Regular cardiac myocyte (primary cell): Measurements from ENCODE around the gene IL1RN. TPM values are rescaled to one million over a fixed set of nuclear protein-coding genes. Genes with fewer than 3 reads are reported as not detected.

Source experiments
- total RNA-seq: library from RNA; depleted of rRNA; stranded (reverse); fragments of >200 nt; gene quantifications from 2 replicates; pipeline ENCODE4 v1.2.3, GENCODE V29; 2014

The IL1RN gene, protein sequence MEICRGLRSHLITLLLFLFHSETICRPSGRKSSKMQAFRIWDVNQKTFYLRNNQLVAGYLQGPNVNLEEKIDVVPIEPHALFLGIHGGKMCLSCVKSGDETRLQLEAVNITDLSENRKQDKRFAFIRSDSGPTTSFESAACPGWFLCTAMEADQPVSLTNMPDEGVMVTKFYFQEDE
- total RNA-seq = under 0.01 and 0.28 TPM in 2 replicates

GRCh38 chr2:113126845-113127645 is at the start of gene IL1RN:
TSS of gene IL1RN (plus strand) at chr2:113127598. CDS start at chr2:113127625, 27 bp downstream.

DNA sequence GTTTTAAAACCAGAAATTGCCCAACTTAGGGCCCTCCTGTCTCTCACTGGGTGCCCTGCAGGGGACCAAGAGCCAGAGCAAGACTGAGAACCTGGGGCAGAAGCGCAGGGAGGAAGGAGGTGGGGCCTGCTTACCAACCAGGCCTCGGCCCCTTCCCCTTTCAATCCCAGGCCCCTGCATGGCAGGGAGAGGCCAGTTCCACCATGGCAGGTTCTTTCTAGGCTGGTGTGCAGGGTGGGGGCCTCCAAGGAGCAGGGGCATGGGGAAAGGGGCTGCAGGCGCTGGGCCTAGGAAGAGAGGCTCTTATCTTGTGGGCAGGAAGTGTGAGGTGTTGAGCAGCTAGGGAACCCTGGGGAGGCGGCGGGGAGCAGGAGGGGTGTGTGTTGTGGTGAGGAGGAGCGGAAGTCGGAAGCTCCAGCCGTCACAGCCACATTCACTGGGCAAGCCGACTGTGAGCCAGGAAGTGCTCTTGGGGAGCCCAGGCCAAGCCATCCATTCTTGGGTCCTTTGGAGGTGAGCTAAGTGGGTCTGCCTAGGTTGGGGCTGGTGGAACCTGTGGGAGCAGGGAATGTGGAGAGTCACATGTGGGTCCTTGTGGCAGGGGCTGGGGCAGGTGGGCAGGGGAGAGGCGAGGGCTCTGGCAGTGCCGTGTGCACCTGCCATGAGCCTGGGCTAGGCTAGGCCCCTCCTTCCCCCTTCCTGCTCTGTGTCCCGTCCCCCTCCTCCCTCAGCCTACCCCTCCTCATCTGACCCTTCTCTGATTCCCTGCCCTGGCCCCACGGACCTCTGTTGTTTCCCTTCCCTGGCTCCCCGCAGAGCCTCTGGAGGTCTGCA is 46.4 kb downstream of the IL1RN start, which contains the start of gene PSD4:
TSS of gene PSD4 (plus strand) at position 430 of the 834 bp plus-strand sequence. CDS start 8,486 bp downstream, outside the sequence.

Other genes with a start within 250 kb of the IL1RN start
- gene IL37, start 216.4 kb upstream of the IL1RN start, total RNA-seq = not detected in 2 replicates
- not detected in 2 replicates for gene IL36G, start 149.6 kb upstream of the IL1RN start, total RNA-seq
- gene IL36A, start 122.1 kb upstream of the IL1RN start, total RNA-seq = not detected in 2 replicates
- not detected in 2 replicates for gene IL36B, start 74.7 kb upstream of the IL1RN start, total RNA-seq
- gene IL36RN, start 68.4 kb upstream of the IL1RN start, total RNA-seq = under 0.01 TPM in 1 of 2 replicates, not detected in the other
- not detected in 2 replicates for gene IL1F10, start 59.6 kb upstream of the IL1RN start, total RNA-seq
- 0.19 and 1.4 TPM in 2 replicates for gene PSD4, start 46.4 kb downstream of the IL1RN start, total RNA-seq
- 0.38 and 1.1 TPM in 2 replicates for gene PAX8, start 151.3 kb downstream of the IL1RN start, total RNA-seq